HFF-Myc (cell line): Measurements from ENCODE around the gene KIF2A.

Source experiments
- DNase-seq: peaks from one replicate; pipeline ENCODE4 v3.0.0-alpha.2; 2011; ENCODE audit warnings: low read depth; ENCODE audit errors: extremely low read depth
- H3K4me3 ChIP-seq: replicated peaks from 2 replicates; pipeline ENCODE4 v1.5.1; 2011; ENCODE audit warnings: low read depth, mild to moderate bottlenecking, control low read depth, low read length
- CTCF ChIP-seq: IDR thresholded peaks from 2 replicates; pipeline ENCODE4 v1.5.1; 2012; ENCODE audit warnings: mild to moderate bottlenecking, low read depth, low read length, control low read depth; ENCODE audit errors: missing control alignments

The KIF2A gene

GRCh38 chr5:62374090-62374489 lies 68.1 kb downstream of the KIF2A start:
- no peak for TF ChIP-seq CTCF
- no peak overlapping the region for H3K4me3 ChIP-seq
- no peak for DNase-seq

- TF ChIP-seq CTCF = no peak
- no peak for DNase-seq
These were observed 69.6 kb downstream of the KIF2A start for GRCh38 chr5:62375627-62376026.

GRCh38 chr5:62376064-62376463 lies 70.1 kb downstream of the KIF2A start:
- no peak overlapping the region for H3K4me3 ChIP-seq
- no peak for TF ChIP-seq CTCF
- DNase-seq = no peak

More at GRCh38 chr5:62375627-62376026, 69.6 kb downstream of the KIF2A start:
- H3K4me3 ChIP-seq = no peak overlapping the region

DNA sequence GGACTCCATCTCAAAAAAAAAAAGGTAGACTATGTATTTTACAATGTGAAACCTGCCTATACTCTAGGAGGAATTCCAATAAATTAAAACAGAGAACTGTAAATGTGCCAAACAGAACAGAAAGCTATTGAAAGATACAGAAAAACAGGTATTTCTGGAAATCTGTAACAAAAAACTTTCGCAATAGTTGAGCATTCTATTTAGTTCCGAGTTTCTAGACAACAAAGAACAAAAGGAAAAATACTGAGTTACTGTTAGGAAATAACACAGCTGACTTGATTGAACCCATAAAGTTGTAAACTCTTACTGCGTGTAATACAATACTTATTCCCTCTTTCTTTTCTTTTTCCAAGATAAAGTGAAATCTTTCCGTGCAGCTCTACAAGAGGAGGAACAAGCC lies 79.1 kb downstream of the KIF2A start:
- no peak for DNase-seq
- no peak for TF ChIP-seq CTCF
- no peak overlapping the region for H3K4me3 ChIP-seq

- no peak for TF ChIP-seq CTCF
- no peak overlapping the region for H3K4me3 ChIP-seq
- DNase-seq = no peak
These were observed 79.9 kb downstream of the KIF2A start for GRCh38 chr5:62385816-62386400.

GRCh38 chr5:62386824-62387223 lies 80.8 kb downstream of the KIF2A start:
- DNase-seq = no peak
- no peak for TF ChIP-seq CTCF

DNA sequence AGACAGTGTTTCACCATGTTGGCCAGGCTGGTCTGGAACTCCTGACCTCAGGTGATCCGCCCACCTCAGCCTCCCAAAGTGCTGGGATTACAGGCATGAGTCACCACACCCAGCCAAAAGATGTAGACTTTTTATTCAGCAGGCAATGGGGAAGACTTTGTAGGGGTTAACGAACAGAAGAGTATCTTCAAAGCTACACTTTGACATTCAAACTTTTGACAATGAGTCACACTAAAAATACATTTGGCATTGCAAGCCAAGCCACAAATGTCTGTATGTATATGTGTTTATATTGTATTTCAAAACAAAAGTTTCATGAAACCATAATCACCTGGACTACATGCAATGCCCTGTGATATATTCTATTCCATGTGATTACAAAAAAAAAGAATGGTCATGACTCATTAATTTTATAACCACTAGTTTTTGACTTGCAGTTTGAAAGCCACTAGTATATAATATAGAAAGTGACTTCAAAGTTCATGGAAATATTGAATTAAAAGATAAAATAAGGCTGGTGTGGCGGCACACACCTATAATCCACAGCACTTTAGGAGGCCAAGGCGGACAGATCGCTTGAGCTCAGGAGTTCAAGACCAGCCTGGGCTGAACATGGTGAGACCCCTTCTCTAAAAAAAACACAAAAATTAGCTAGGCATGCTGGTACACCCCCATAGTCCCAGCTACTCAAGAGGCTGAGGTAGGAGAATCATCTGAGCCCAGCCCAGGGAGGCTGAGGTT lies 89.4 kb downstream of the KIF2A start:
- no peak for DNase-seq
- TF ChIP-seq CTCF = no peak

More at GRCh38 chr5:62386824-62387223, 80.8 kb downstream of the KIF2A start:
- no peak overlapping the region for H3K4me3 ChIP-seq

More for the DNA sequence above, 89.4 kb downstream of the KIF2A start:
- no peak overlapping the region for H3K4me3 ChIP-seq
